OCI-LY3 (cell line): Measurements from ENCODE around the gene ARHGAP6.

Experiments
- EZH2phosphoT487 ChIP-seq: fragments of 200-600 bp; shearing (Covaris generic); IDR thresholded peaks from 2 replicates; pipeline ENCODE4 v1.6.1; 2018; ENCODE audit warnings: antibody characterized with exemption, mixed run types, low read depth
- TF ChIP-seq, protein P1 (sequence below): fragments of 200-600, 300-600 bp; sonication (generic); IDR thresholded peaks from 2 replicates; pipeline ENCODE4 v1.5.1; 2014; ENCODE audit warnings: antibody characterized with exemption, low read length, low read depth

DNA sequence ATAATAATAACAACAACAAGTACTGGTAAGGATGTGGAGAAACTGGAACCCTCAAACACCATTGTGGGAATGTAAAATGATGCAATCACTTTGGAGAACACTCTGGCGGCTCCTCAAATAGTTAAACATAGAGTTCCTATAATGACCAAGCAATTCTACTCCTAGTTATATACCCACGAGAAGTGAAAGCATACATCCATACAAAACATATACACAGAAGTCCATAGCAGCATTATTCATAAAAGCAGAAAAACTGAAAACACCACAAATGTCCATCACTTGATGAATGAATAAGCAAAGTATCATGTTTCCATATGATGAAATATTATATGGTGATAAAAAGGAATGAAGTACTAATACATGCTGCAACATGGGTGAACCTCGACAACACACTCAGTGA, 255.8 kb downstream of the ARHGAP6 start:
- TF ChIP-seq, protein P1, sequence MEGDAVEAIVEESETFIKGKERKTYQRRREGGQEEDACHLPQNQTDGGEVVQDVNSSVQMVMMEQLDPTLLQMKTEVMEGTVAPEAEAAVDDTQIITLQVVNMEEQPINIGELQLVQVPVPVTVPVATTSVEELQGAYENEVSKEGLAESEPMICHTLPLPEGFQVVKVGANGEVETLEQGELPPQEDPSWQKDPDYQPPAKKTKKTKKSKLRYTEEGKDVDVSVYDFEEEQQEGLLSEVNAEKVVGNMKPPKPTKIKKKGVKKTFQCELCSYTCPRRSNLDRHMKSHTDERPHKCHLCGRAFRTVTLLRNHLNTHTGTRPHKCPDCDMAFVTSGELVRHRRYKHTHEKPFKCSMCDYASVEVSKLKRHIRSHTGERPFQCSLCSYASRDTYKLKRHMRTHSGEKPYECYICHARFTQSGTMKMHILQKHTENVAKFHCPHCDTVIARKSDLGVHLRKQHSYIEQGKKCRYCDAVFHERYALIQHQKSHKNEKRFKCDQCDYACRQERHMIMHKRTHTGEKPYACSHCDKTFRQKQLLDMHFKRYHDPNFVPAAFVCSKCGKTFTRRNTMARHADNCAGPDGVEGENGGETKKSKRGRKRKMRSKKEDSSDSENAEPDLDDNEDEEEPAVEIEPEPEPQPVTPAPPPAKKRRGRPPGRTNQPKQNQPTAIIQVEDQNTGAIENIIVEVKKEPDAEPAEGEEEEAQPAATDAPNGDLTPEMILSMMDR = no peak
- no peak for TF ChIP-seq EZH2phosphoT487
